Mesenteric fat pad (tissue), 1 donor: ENCODE measurements around the gene RFTN2. TPM values are rescaled to one million over a fixed set of nuclear protein-coding genes. Genes with fewer than 3 reads are reported as not detected.
"Not testable (repeated sequence)": the region's sequence is repeated elsewhere in the genome, so short reads cannot be mapped to it uniquely, and the experiment has no call there.

Source experiments
- DNase-seq: peaks from one replicate; pipeline ENCODE4 v3.0.0-alpha.2; 2020; ENCODE audit warnings: low spot score
- total RNA-seq: library from RNA; stranded (reverse); fragmentation: NEBNext Ultra II Directional; extraction: Animal tissue kit (Norgen Biotek cat#: 25700); gene quantifications from one replicate; pipeline ENCODE4 v1.2.1, GENCODE V29; 2021
- donor health status: DM: yes; HTN: yes; CAD: no.

RFTN2 gene
- total RNA-seq, 1 donor from 2014 or later = 6.8 TPM

DNA sequence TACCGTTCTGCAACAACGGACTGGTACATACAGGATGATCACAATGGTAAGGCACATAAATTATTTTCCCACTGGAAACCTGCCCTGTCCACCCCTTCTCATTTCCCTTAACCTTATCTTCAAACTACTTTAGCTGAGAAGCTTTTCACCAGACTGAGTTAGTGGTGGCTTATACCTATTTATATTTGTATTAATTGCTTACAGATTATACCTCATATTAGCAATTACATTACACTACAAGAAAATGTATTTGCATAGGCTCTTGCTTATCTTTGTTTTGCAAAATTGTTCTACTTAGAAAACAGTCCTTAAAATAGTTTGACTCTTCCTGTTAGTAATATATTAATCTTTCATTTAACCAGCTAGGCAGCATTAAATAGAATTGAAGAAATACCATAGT lies 124.1 kb downstream of the RFTN2 start:
- not testable (repeated sequence) for DNase-seq

DNA sequence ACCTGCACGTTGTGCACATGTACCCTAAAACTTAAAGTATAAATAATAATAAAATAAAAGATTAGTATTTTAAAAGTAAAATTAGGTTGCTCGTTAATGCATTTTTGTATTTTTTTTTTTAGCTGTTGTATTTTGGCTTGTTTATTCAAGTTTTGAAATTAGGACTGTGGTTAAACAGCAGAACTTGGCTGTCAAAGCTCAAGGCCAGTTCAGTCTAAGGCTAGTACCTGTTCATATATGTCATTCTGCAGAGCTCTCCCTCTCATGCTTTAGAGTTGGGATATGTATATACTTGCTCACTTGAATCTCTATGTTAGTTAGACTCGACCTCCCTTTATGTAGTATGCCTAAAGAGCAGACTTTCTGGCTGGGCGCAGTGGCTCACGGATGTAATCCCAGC lies 126.8 kb downstream of the RFTN2 start:
- no peak for DNase-seq

DNA sequence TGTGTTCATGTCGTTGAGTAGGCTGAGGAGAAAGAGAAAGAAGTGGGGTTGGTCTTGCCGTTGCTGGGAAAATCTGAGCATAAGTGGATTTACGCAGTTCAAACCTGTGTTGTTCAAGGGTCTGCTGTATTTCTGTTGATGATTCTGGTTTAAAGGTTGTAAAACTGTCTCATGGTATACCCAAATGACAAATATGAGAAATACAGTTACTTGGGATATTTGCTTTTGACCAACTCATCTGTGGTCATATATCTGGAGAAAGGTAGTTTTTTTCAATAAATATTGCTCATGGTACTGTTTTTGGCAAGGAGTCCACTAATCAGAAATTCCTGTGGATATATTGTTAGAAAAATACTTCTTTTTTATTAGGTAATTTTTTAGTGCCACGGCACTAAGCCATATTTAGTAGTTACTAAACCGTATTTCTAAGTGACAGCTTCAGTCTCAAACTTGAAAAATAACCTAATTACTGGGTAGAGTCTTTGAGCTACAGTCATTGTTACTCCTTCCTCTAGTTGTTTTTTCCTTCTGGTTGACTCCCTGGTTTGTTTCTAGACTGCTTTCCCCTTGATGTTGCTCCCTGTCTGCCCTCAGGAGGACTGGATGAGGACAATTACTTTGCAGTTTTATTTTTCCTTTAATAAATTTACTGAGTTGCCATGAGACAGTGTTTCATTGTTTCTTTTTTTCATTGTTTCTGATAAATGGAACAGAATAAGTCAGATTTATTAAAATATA lies 128.1 kb downstream of the RFTN2 start:
- DNase-seq = no peak

DNA sequence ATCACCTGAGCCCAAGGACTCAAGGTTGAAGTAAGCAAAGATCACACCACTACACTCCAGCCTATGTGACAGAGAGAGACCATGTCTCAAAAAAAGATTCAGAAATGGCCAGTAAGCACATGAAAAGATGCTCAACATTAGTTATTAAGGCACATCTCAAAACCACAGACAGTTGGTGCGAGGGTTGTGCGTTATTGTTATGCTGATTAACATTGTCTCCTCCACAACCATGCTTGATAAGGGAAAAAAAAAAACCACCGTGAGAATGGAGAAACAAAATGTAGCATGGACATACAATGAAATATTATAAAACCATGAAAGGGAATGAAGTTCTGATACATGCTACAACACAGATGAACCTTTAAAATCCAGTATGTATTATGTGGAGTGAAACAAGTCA lies 132.2 kb downstream of the RFTN2 start:
- no peak for DNase-seq

DNA sequence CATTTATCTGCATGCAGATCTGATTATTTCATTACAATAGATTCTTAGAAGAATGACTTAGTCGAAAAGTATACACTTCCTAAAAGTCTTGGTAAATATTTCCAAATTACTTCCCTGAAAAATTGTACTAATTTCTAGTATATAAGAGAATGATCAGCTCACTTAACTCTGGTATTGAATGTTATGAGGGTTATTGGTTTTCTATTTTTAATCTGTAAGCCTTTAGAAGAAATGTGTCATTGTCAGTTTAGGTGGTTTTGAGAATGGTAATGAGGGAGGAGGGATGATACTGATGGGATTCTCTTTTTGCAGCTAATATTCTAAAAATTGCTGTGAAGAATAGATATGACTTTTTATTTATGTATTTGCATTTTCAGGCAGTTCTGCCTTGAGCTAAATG lies 135.7 kb downstream of the RFTN2 start:
- no peak for DNase-seq

DNA sequence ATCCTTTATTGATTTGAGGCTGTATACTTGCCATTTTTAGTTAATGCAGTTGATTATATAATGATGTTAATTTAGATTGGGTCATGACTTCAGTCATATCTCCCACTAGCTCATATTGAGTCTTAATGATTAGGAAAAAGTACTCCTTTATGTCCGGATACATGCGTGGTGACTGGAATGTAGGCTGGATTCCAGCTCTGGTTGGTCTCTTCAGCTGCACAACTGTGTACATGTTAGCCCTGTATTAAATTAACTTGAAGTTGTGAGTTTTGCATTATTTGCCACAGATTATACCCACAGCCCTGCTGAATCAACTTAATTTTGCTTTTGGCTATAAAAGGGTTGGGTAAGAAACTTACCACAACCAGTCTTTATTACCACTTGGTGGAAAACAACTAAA lies 137.0 kb downstream of the RFTN2 start:
- no peak for DNase-seq

Other genes with a start within 250 kb of the RFTN2 start
- gene SF3B1, start 240.6 kb downstream of the RFTN2 start, total RNA-seq = 206 TPM
- gene COQ10B, start 222.0 kb downstream of the RFTN2 start, total RNA-seq = 38.2 TPM
- 234 TPM for gene HSPD1, start 175.7 kb downstream of the RFTN2 start, total RNA-seq
- 95.8 TPM for gene HSPE1, start 175.2 kb downstream of the RFTN2 start, total RNA-seq
- 24.3 TPM for gene MOB4, start 159.5 kb downstream of the RFTN2 start, total RNA-seq
- gene MARS2, start 29.8 kb upstream of the RFTN2 start, total RNA-seq = 8.0 TPM
- gene BOLL, start 109.7 kb upstream of the RFTN2 start, total RNA-seq = not detected
- gene PLCL1, start 129.0 kb upstream of the RFTN2 start, total RNA-seq = 3.6 TPM